Neuronal stem cell (in vitro differentiated cells): ENCODE data around the gene ADD1.

ENCODE experiments used
- DNase-seq: peaks from one replicate; pipeline ENCODE4 v3.0.0-alpha.2; 2013; ENCODE audit warnings: low spot score
- H2AFZ ChIP-seq: one replicate; pipeline ENCODE4 v1.6.1; 2013; ENCODE audit warnings: mild to moderate bottlenecking, low read length, inconsistent platforms
- H2AK5ac ChIP-seq: 2 replicates; pipeline ENCODE4 v1.6.1; 2013; ENCODE audit warnings: low read depth, mild to moderate bottlenecking, inconsistent platforms, low read length, moderate library complexity, mixed read lengths
- H2BK120ac ChIP-seq: 2 replicates; pipeline ENCODE4 v1.6.1; 2013; ENCODE audit warnings: low read depth, mild to moderate bottlenecking, inconsistent platforms, low read length, moderate library complexity, mixed read lengths
- H2BK12ac ChIP-seq: one replicate; pipeline ENCODE4 v1.6.1; 2013; ENCODE audit warnings: low read length, inconsistent platforms
- H2BK15ac ChIP-seq: 2 replicates; pipeline ENCODE4 v1.6.1; 2013; ENCODE audit warnings: mild to moderate bottlenecking, low read length, inconsistent platforms, mixed read lengths
- H2BK5ac ChIP-seq: one replicate; pipeline ENCODE4 v1.6.1; 2013; ENCODE audit warnings: inconsistent platforms, mild to moderate bottlenecking, low read length, moderate library complexity
- H3K14ac ChIP-seq: one replicate; pipeline ENCODE4 v1.6.1; 2013; ENCODE audit warnings: low read length, inconsistent platforms
- H3K18ac ChIP-seq: 2 replicates; pipeline ENCODE4 v1.6.1; 2013; ENCODE audit warnings: low read length, inconsistent platforms
- H3K23ac ChIP-seq: 2 replicates; pipeline ENCODE4 v1.6.1; 2013; ENCODE audit warnings: low read depth, mild to moderate bottlenecking, mixed read lengths, low read length, inconsistent platforms; ENCODE audit not compliant: poor library complexity
- H3K27ac ChIP-seq: replicated peaks from 3 replicates; pipeline ENCODE4 v1.5.1; 2013; ENCODE audit warnings: low read length, inconsistent platforms
- H3K27me3 ChIP-seq, 3 experiments: 2 replicates each; pipeline ENCODE4 v1.6.1; 2013; ENCODE audit warnings: low read length in 3 of 3, mild to moderate bottlenecking in 2 of 3, inconsistent platforms in 1 of 3, low read depth in 1 of 3, mixed read lengths in 1 of 3, moderate library complexity in 1 of 3; ENCODE audit not compliant: control insufficient read depth in 3 of 3, insufficient read depth in 3 of 3
- H3K36me3 ChIP-seq, 2 donors: replicated peaks in 1 of 2; 2 replicates each; pipeline ENCODE4 v1.6.1; 2013; ENCODE audit warnings: low read length in 2 of 2; ENCODE audit not compliant: control insufficient read depth in 2 of 2, insufficient read depth in 2 of 2
- H3K4ac ChIP-seq: 2 replicates; pipeline ENCODE4 v1.6.1; 2013; ENCODE audit warnings: inconsistent platforms, mild to moderate bottlenecking, low read length, moderate library complexity
- H3K4me1 ChIP-seq, 2 donors: 1 replicate in 1 of 2; 2 replicates in 1 of 2; pipeline ENCODE4 v1.6.1; 2013; ENCODE audit warnings: low read length in 2 of 2, low read depth in 1 of 2; ENCODE audit not compliant: control insufficient read depth in 2 of 2, insufficient read depth in 1 of 2
- H3K4me2 ChIP-seq: one replicate; pipeline ENCODE4 v1.6.1; 2013; ENCODE audit warnings: mild to moderate bottlenecking, low read length, inconsistent platforms; ENCODE audit not compliant: insufficient read depth, poor library complexity, severe bottlenecking
- H3K4me3 ChIP-seq, 2 donors: 2 replicates each; pipeline ENCODE4 v1.5.1; 2013; ENCODE audit warnings: low read length in 2 of 2, mild to moderate bottlenecking in 2 of 2, inconsistent platforms in 1 of 2, moderate library complexity in 1 of 2
- H3K79me1 ChIP-seq: one replicate; pipeline ENCODE4 v1.6.1; 2013; ENCODE audit warnings: low read depth, mild to moderate bottlenecking, inconsistent platforms, low read length, moderate library complexity
- H3K9ac ChIP-seq: one replicate; pipeline ENCODE4 v1.6.1; 2013; ENCODE audit warnings: mild to moderate bottlenecking, low read depth, low read length, inconsistent platforms; ENCODE audit not compliant: poor library complexity
- H3K9me3 ChIP-seq, 2 donors: replicated peaks in 1 of 2; 2 replicates each; pipeline versions ENCODE3 to v1.6.1; 2013; ENCODE audit warnings: low read length in 2 of 2, mild to moderate bottlenecking in 2 of 2, inconsistent platforms in 1 of 2, low read depth in 1 of 2, mixed read lengths in 1 of 2, moderate library complexity in 1 of 2; ENCODE audit not compliant: control insufficient read depth in 2 of 2, insufficient read depth in 1 of 2
- H4K8ac ChIP-seq: one replicate; pipeline ENCODE4 v1.6.1; 2013; ENCODE audit warnings: low read depth, mild to moderate bottlenecking, inconsistent platforms, low read length, moderate library complexity
- H4K91ac ChIP-seq: one replicate; pipeline ENCODE4 v1.6.1; 2013; ENCODE audit warnings: low read length, low read depth, mild to moderate bottlenecking, inconsistent platforms; ENCODE audit not compliant: poor library complexity
- WGBS, 2 donors: extraction: QIAGEN DNeasy Blood & Tissue Kit; methylation state at CpG; one replicate each; pipeline ENCODE4 v1.1.7; 2013; ENCODE audit warnings: missing lambda C conversion rate in 2 of 2, mixed read lengths in 1 of 2; ENCODE audit not compliant: insufficient read length in 2 of 2, insufficient replicate concordance in 1 of 2; ENCODE audit errors: extremely low coverage in 2 of 2; 5-methylcytosine and 5-hydroxymethylcytosine counted together

Gene ADD1

GRCh38 chr4:2850966-2851798 is 7.5 kb downstream of the ADD1 start:
- DNase-seq = no peak
- H3K79me1 ChIP-seq = peaks cover 2% of the 10 kb centered on the region
- no peak overlapping the region for H2AK5ac ChIP-seq
- H3K18ac ChIP-seq = no peak overlapping the region
- whole genome bisulfite sequencing, 2 donors = no CpG with 5 or more reads among the region's 2 CpGs
- no peak overlapping the region for H3K23ac ChIP-seq
- no peak overlapping the region for H3K27ac ChIP-seq
- peaks cover 5 to 32% of the 10 kb centered on the region in 2 donors for H3K36me3 ChIP-seq
- H3K27me3 ChIP-seq = no peaks in the 10 kb centered on the region
- no peak overlapping the region for H2AFZ ChIP-seq
- H2BK15ac ChIP-seq = no peak overlapping the region
- no peak overlapping the region for H4K91ac ChIP-seq
- no peak overlapping the region for H3K9ac ChIP-seq
- H3K4ac ChIP-seq = no peak overlapping the region
- no peaks in the 10 kb centered on the region for H3K9me3 ChIP-seq
- no peak overlapping the region for H4K8ac ChIP-seq
- no peaks in the 10 kb centered on the region for H3K4me1 ChIP-seq
- H2BK12ac ChIP-seq = no peak overlapping the region
- no peak overlapping the region for H3K14ac ChIP-seq
- no peak overlapping the region for H2BK120ac ChIP-seq
- H3K4me2 ChIP-seq = no peak overlapping the region
- H3K4me3 ChIP-seq = no peak overlapping the region
- no peak overlapping the region for H2BK5ac ChIP-seq

- H3K14ac ChIP-seq = no peak overlapping the region
- no peak overlapping the region for H4K8ac ChIP-seq
- H3K9ac ChIP-seq = no peak overlapping the region
- no CpG with 5 or more reads among the region's 7 CpGs for WGBS, 2 donors
- H3K27me3 ChIP-seq = no peaks in the 10 kb centered on the region
- H2BK5ac ChIP-seq = no peak overlapping the region
- peaks cover 5 to 40% of the 10 kb centered on the region in 2 donors for H3K36me3 ChIP-seq
- H3K4me2 ChIP-seq = no peak overlapping the region
- H3K23ac ChIP-seq = no peak overlapping the region
- no peak overlapping the region for H3K18ac ChIP-seq
- H4K91ac ChIP-seq = no peak overlapping the region
- H2AFZ ChIP-seq = no peak overlapping the region
- H2AK5ac ChIP-seq = no peak overlapping the region
- H2BK120ac ChIP-seq = no peak overlapping the region
- H3K27ac ChIP-seq = no peak overlapping the region
- no peak overlapping the region for H2BK15ac ChIP-seq
- no peaks in the 10 kb centered on the region for H3K4me1 ChIP-seq
- no peaks in the 10 kb centered on the region for H3K9me3 ChIP-seq
- no peak for DNase-seq
- H2BK12ac ChIP-seq = no peak overlapping the region
- H3K79me1 ChIP-seq = peaks cover 4% of the 10 kb centered on the region
- H3K4ac ChIP-seq = no peak overlapping the region
- no peak overlapping the region for H3K4me3 ChIP-seq
Measured at GRCh38 chr4:2852481-2852921, 8.9 kb downstream of the ADD1 start.

GRCh38 chr4:2855584-2855983 is 11.9 kb downstream of the ADD1 start:
- DNase-seq = no peak
- Histone ChIP-seq H3K4me2 (no peak overlapping the region), H3K79me1 (peaks cover 4% of the 10 kb centered on the region), H2BK15ac (no peak overlapping the region), H4K8ac (no peak overlapping the region), H3K36me3 (peaks cover 5 to 46% of the 10 kb centered on the region in 2 donors), H3K4me3 (no peak overlapping the region), H3K23ac (no peak overlapping the region), H2AFZ (no peak overlapping the region), H3K4ac (no peak overlapping the region), H3K9me3 (no peaks in the 10 kb centered on the region), H2BK120ac (no peak overlapping the region), H3K4me1 (peaks cover 0 to 1% of the 10 kb centered on the region in 2 donors), H3K9ac (no peak overlapping the region), H2BK5ac (no peak overlapping the region), H3K14ac (no peak overlapping the region), H4K91ac (no peak overlapping the region), H3K27me3 (no peaks in the 10 kb centered on the region), H3K18ac (no peak overlapping the region), H2BK12ac (no peak overlapping the region), H3K27ac (no peak overlapping the region), H2AK5ac (no peak overlapping the region)
- no CpG with 5 or more reads among the region's 5 CpGs for WGBS, 2 donors

- Histone ChIP-seq H4K8ac (no peak overlapping the region), H3K9ac (no peak overlapping the region), H3K4me2 (no peak overlapping the region), H3K4me1 (peaks cover 5 to 7% of the 10 kb centered on the region in 2 donors), H3K23ac (no peak overlapping the region), H3K9me3 (no peaks in the 10 kb centered on the region), H3K4ac (no peak overlapping the region), H2AFZ (no peak overlapping the region), H2BK15ac (no peak overlapping the region), H3K27me3 (no peaks in the 10 kb centered on the region), H3K4me3 (no peak overlapping the region), H2BK5ac (no peak overlapping the region), H3K27ac (no peak overlapping the region), H4K91ac (no peak overlapping the region), H3K14ac (no peak overlapping the region), H3K79me1 (peaks cover 4% of the 10 kb centered on the region), H2BK12ac (no peak overlapping the region), H3K36me3 (peaks cover 5 to 46% of the 10 kb centered on the region in 2 donors), H2BK120ac (no peak overlapping the region), H3K18ac (no peak overlapping the region), H2AK5ac (no peak overlapping the region)
- no CpG with 5 or more reads among the region's 3 CpGs for WGBS, 2 donors
- DNase-seq = no peak
Measured at GRCh38 chr4:2856266-2856665, 12.6 kb downstream of the ADD1 start.
